HG03575 (cell line): Measurements from ENCODE around the gene RHBDF2.
"Not testable (repeated sequence)": the region's sequence is repeated elsewhere in the genome, so short reads cannot be mapped to it uniquely, and the experiment has no call there.

Source experiments
- ATAC-seq: cut with Tn5 transposase; IDR thresholded peaks from one replicate; pipeline ENCODE4 v1.9.1; 2021; ENCODE audit not compliant: unreplicated experiment, insufficient number of reproducible peaks, low FRiP score; ENCODE audit errors: extremely low read depth

Gene RHBDF2

GRCh38 chr17:76527430-76528111 lies 26.3 kb upstream of the RHBDF2 start:
- ATAC-seq, result no peak

- not testable (repeated sequence) for ATAC-seq
These were observed 25.8 kb upstream of the RHBDF2 start for GRCh38 chr17:76527016-76527415.

- not testable (repeated sequence) for ATAC-seq
These were observed 24.2 kb upstream of the RHBDF2 start for GRCh38 chr17:76525513-76525833.

- ATAC-seq, result no peak
These were observed 23.6 kb upstream of the RHBDF2 start for GRCh38 chr17:76524598-76525512.

GRCh38 chr17:76523084-76524037 lies 22.1 kb upstream of the RHBDF2 start:
- ATAC-seq, result no peak

- ATAC-seq, result not testable (repeated sequence)
These were observed 20.5 kb upstream of the RHBDF2 start for GRCh38 chr17:76521683-76522082.

GRCh38 chr17:76521262-76521661 lies 20.0 kb upstream of the RHBDF2 start:
- no peak for ATAC-seq

- no peak for ATAC-seq
These were observed 18.1 kb upstream of the RHBDF2 start for GRCh38 chr17:76519048-76519966.

- no peak for ATAC-seq
These were observed 16.4 kb upstream of the RHBDF2 start for GRCh38 chr17:76517638-76518038.

- no peak for ATAC-seq
These were observed 14.2 kb upstream of the RHBDF2 start for GRCh38 chr17:76515274-76515949.

GRCh38 chr17:76514355-76514754 lies 13.1 kb upstream of the RHBDF2 start:
- ATAC-seq, result not testable (repeated sequence)

- no peak for ATAC-seq
These were observed 12.1 kb upstream of the RHBDF2 start for GRCh38 chr17:76513306-76513692.

- no peak for ATAC-seq
These were observed 11.4 kb upstream of the RHBDF2 start for GRCh38 chr17:76512366-76513305.

- ATAC-seq, result no peak
These were observed 10.6 kb upstream of the RHBDF2 start for GRCh38 chr17:76511668-76512365.

GRCh38 chr17:76510831-76511244 lies 9.6 kb upstream of the RHBDF2 start:
- no peak for ATAC-seq

GRCh38 chr17:76508472-76509063 lies 7.3 kb upstream of the RHBDF2 start:
- ATAC-seq, result not testable (repeated sequence)
